Hepatocyte (in vitro differentiated cells): ENCODE data around the gene SLC23A2. TPM values are rescaled to one million over a fixed set of nuclear protein-coding genes. Genes with fewer than 3 reads are reported as not detected.

Experiments
- DNase-seq: peaks from one replicate; pipeline ENCODE4 v3.0.0-alpha.2; 2016; ENCODE audit warnings: low spot score
- H2AFZ ChIP-seq: fragments of 200-600 bp; sonication (generic); 2 replicates; pipeline ENCODE4 v1.6.0; 2016; ENCODE audit warnings: antibody characterized with exemption, mild to moderate bottlenecking
- H3K27ac ChIP-seq: fragments of 200-600 bp; sonication (generic); 2 replicates; pipeline ENCODE4 v1.5.1; 2016; ENCODE audit warnings: mild to moderate bottlenecking
- H3K27me3 ChIP-seq: fragments of 200-600 bp; sonication (generic); 2 replicates; pipeline ENCODE4 v1.6.1; 2016
- H3K36me3 ChIP-seq: fragments of 200-600 bp; sonication (generic); replicated peaks from 2 replicates; pipeline ENCODE4 v1.5.1; 2016; ENCODE audit warnings: low read depth; ENCODE audit not compliant: insufficient read depth
- H3K4me1 ChIP-seq: fragments of 200-600 bp; sonication (generic); 2 replicates; pipeline ENCODE4 v1.5.1; 2016; ENCODE audit warnings: mild to moderate bottlenecking, moderate library complexity; ENCODE audit not compliant: insufficient read depth
- H3K4me2 ChIP-seq: fragments of 200-600 bp; sonication (generic); 2 replicates; pipeline ENCODE4 v1.6.0; 2016
- H3K4me3 ChIP-seq: fragments of 200-600 bp; sonication (generic); 2 replicates; pipeline ENCODE4 v1.5.1; 2016; ENCODE audit warnings: mild to moderate bottlenecking
- H3K79me2 ChIP-seq: fragments of 200-600 bp; sonication (generic); 2 replicates; pipeline ENCODE4 v1.6.0; 2017; ENCODE audit warnings: mild to moderate bottlenecking
- H3K9me2 ChIP-seq: fragments of 200-600 bp; sonication (generic); replicated peaks from 2 replicates; pipeline ENCODE4 v1.6.0; 2017; ENCODE audit warnings: mild to moderate bottlenecking; ENCODE audit not compliant: insufficient read depth
- H3K9me3 ChIP-seq: fragments of 200-600 bp; sonication (generic); 2 replicates; pipeline ENCODE4 v1.5.1; 2016; ENCODE audit warnings: low read depth, mild to moderate bottlenecking
- H4K20me1 ChIP-seq: fragments of 200-600 bp; sonication (generic); 2 replicates; pipeline ENCODE4 v1.6.0; 2016; ENCODE audit warnings: mild to moderate bottlenecking; ENCODE audit not compliant: insufficient read depth, poor library complexity, severe bottlenecking
- CTCF ChIP-seq: fragments of 200-600 bp; sonication (generic); IDR thresholded peaks from 2 replicates; pipeline ENCODE4 v1.5.1; 2016; ENCODE audit warnings: antibody characterized with exemption, mild to moderate bottlenecking; ENCODE audit not compliant: poor library complexity
- EZH2 ChIP-seq: fragments of 200-600 bp; sonication (generic); IDR thresholded peaks from 2 replicates; pipeline ENCODE4 v1.6.1; 2016; ENCODE audit warnings: antibody characterized with exemption, mild to moderate bottlenecking, borderline replicate concordance
- EZH2phosphoT487 ChIP-seq: fragments of 200-600 bp; sonication (generic); IDR thresholded peaks from one replicate; pipeline ENCODE4 v1.6.1; 2018; ENCODE audit warnings: antibody characterized with exemption, mild to moderate bottlenecking, low read depth, moderate library complexity; ENCODE audit not compliant: unreplicated experiment, severe bottlenecking
- WGBS: methylation state at CpG from one replicate; pipeline ENCODE4 v1.1.6; 2016; ENCODE audit warnings: low lambda C conversion rate; ENCODE audit errors: missing lambda C conversion rate; 5-methylcytosine and 5-hydroxymethylcytosine counted together
- polyA plus RNA-seq: library from polyadenylated mRNA; unstranded; fragments of >200 nt; fragmentation: Nextera tagmentation; extraction: Ambion mirVana; gene quantifications from 2 replicates; pipeline ENCODE4 v1.2.1, GENCODE V29; 2016
- total RNA-seq: library from RNA; depleted of rRNA; stranded (reverse); fragments of >200 nt; gene quantifications from 2 replicates; pipeline ENCODE4 v1.2.3, GENCODE V29; 2014

The SLC23A2 gene
- 11.3 and 13.3 TPM in 2 replicates for total RNA-seq
- 8.2 and 9.0 TPM in 2 replicates for polyA plus RNA-seq

GRCh38 chr20:5001174-5002076 lies at the start of gene SLC23A2:
Gene SLC23A2, minus strand, starts transcription at chr20:5001510. Its CDS starts 68,948 bp downstream, at chr20:4932562.
- peak within 1 kb of the TSS; percentile 87 for H3K4me3 ChIP-seq
- no peaks in the 10 kb centered on the region for H3K9me3 ChIP-seq
- WGBS: 2% methylated on average over 14 of the region's 88 CpGs
- H3K9me2 ChIP-seq: no peaks in the 10 kb centered on the region
- H3K4me1 ChIP-seq: no peaks in the 10 kb centered on the region
- no peak for TF ChIP-seq CTCF
- H2AFZ ChIP-seq: peak within 1 kb of the TSS; percentile 98
- no peaks in the 10 kb centered on the region for H3K36me3 ChIP-seq
- DNase-seq: peak; percentile 71
- H3K4me2 ChIP-seq: peak within 1 kb of the TSS; percentile 98
- no peak within 1 kb of the TSS for H3K27ac ChIP-seq
- peaks cover 6% of the 10 kb centered on the region for H4K20me1 ChIP-seq
- peaks cover 41% of the 10 kb centered on the region for H3K79me2 ChIP-seq
- H3K27me3 ChIP-seq: no peaks in the 10 kb centered on the region

GRCh38 chr20:5046656-5047339 lies 45.5 kb upstream of the SLC23A2 start:
- no peak overlapping the region for H3K27ac ChIP-seq
- 87% methylated on average over 8 of the region's 8 CpGs for WGBS
- H3K9me3 ChIP-seq: no peaks in the 10 kb centered on the region

GRCh38 chr20:5045906-5046305 lies 44.6 kb upstream of the SLC23A2 start:
- Histone ChIP-seq H3K9me2 (no peaks in the 10 kb centered on the region), H3K4me1 (no peaks in the 10 kb centered on the region), H3K4me2 (no peak overlapping the region), H3K79me2 (no peaks in the 10 kb centered on the region), H3K27me3 (no peaks in the 10 kb centered on the region), H3K9me3 (no peaks in the 10 kb centered on the region), H4K20me1 (no peaks in the 10 kb centered on the region), H3K36me3 (no peaks in the 10 kb centered on the region), H3K4me3 (no peak overlapping the region), H3K27ac (no peak overlapping the region), H2AFZ (no peak overlapping the region)
- WGBS: 87% methylated on average over 3 of the region's 3 CpGs
- TF ChIP-seq CTCF (no peak), EZH2 (no peak), EZH2phosphoT487 (no peak)
- DNase-seq: no peak

More at GRCh38 chr20:5046656-5047339, 45.5 kb upstream of the SLC23A2 start:
- TF ChIP-seq EZH2phosphoT487: no peak
- no peak for DNase-seq
- H3K4me2 ChIP-seq: no peak overlapping the region
- no peaks in the 10 kb centered on the region for H3K79me2 ChIP-seq
- H3K9me2 ChIP-seq: no peaks in the 10 kb centered on the region
- H3K36me3 ChIP-seq: no peaks in the 10 kb centered on the region
- no peaks in the 10 kb centered on the region for H3K4me1 ChIP-seq
- H3K4me3 ChIP-seq: no peak overlapping the region
- H3K27me3 ChIP-seq: no peaks in the 10 kb centered on the region
- no peak overlapping the region for H2AFZ ChIP-seq
- H4K20me1 ChIP-seq: no peaks in the 10 kb centered on the region

GRCh38 chr20:5044075-5044620 lies 42.8 kb upstream of the SLC23A2 start:
- Histone ChIP-seq H3K79me2 (no peaks in the 10 kb centered on the region), H3K27ac (no peak overlapping the region), H3K4me1 (no peaks in the 10 kb centered on the region), H3K9me3 (no peaks in the 10 kb centered on the region), H4K20me1 (no peaks in the 10 kb centered on the region), H3K36me3 (no peaks in the 10 kb centered on the region), H3K4me2 (no peak overlapping the region), H2AFZ (no peak overlapping the region), H3K4me3 (no peak overlapping the region), H3K27me3 (no peaks in the 10 kb centered on the region), H3K9me2 (no peaks in the 10 kb centered on the region)
- TF ChIP-seq EZH2: no peak
- TF ChIP-seq EZH2phosphoT487: no peak
- TF ChIP-seq CTCF: no peak
- WGBS: 87% methylated on average over 10 of the region's 10 CpGs
- no peak for DNase-seq
